ENCODE results near the gene SAMD4A. TPM values are rescaled to one million over a fixed set of nuclear protein-coding genes. Genes with fewer than 3 reads are reported as not detected.

SAMD4A gene
- total RNA-seq, 1 experiment from 2014 or later = 9.6 TPM

GRCh38 chr14:54529811-54530210 lies 37.1 kb upstream of the SAMD4A start:
- no peak overlapping the region for H3K27ac ChIP-seq (ENCODE audit: insufficient read length, low read depth, low read length)
- no peak overlapping the region for H3K23ac ChIP-seq (ENCODE audit: insufficient read length, low read depth, low read length)
- no peak overlapping the region for H3K4me2 ChIP-seq (ENCODE audit: insufficient read depth, insufficient read length, low read length)
- no peak overlapping the region for H4K91ac ChIP-seq (ENCODE audit: insufficient read length, low read depth, low read length)
- WGBS (ENCODE audit: extremely low coverage, insufficient read length, low lambda C conversion rate) = no CpG with 5 or more reads among the region's 1 CpG
- no peaks in the 10 kb centered on the region for H3K27me3 ChIP-seq (ENCODE audit: insufficient read depth, low read length)
- Mint-ChIP-seq H3K4me3 (no peak overlapping the region), H3K4me1 (peaks cover 7 to 9% of the 10 kb centered on the region in 2 experiments), H3K9me3 (no peaks in the 10 kb centered on the region), H3K27ac (no peak overlapping the region; a peak in 1 of 7 replicates), H3K36me3 (ENCODE audit: insufficient read depth in 1 of 3, low read depth in 3 of 3) (peaks cover 0 to 12% (median 4%) of the 10 kb centered on the region in 3 experiments; a peak in 5 of 7 replicates), H3K27me3 (ENCODE audit: low read depth) (no peaks in the 10 kb centered on the region)
- H4K8ac ChIP-seq (replicated peaks; ENCODE audit: insufficient read length, low read depth, low read length) = no peak overlapping the region
- TF ChIP-seq CTCF (conservative IDR thresholded peaks at IDR 0.05) = no peak
- H3K23me2 ChIP-seq (ENCODE audit: insufficient read length, low read depth, low read length, poor library complexity, severe bottlenecking) = no peaks in the 10 kb centered on the region
- no peak overlapping the region for H3K4ac ChIP-seq (ENCODE audit: low read depth, low read length)
- H3K14ac ChIP-seq (ENCODE audit: insufficient read depth, low read length) = no peak overlapping the region
- no peak overlapping the region for H2BK20ac ChIP-seq (ENCODE audit: low read depth, low read length, poor library complexity, severe bottlenecking)
- H3K9ac ChIP-seq (ENCODE audit: extremely low read depth, insufficient read length, low read length) = no peak overlapping the region
- H3K18ac ChIP-seq (ENCODE audit: insufficient read length, low read depth, low read length) = no peak overlapping the region
- no peak overlapping the region for H2AK5ac ChIP-seq (ENCODE audit: insufficient read length, low read length)
- no peaks in the 10 kb centered on the region for H3K9me3 ChIP-seq (ENCODE audit: control insufficient read depth, low read depth, low read length)
- no peak overlapping the region for H2BK12ac ChIP-seq (ENCODE audit: insufficient read length, low read depth, low read length)
- H2AFZ ChIP-seq (ENCODE audit: low read length) = no peak overlapping the region
- no peak for DNase-seq
- H3K4me1 ChIP-seq (ENCODE audit: insufficient read depth, low read length) = no peaks in the 10 kb centered on the region; the same call in 1 of the 2 replicates
- no peak overlapping the region for H3K56ac ChIP-seq (ENCODE audit: insufficient read length, low read depth, low read length)
- no peak overlapping the region for H2BK15ac ChIP-seq (ENCODE audit: low read depth, low read length)
- no peak overlapping the region for H2BK5ac ChIP-seq (ENCODE audit: insufficient read length, low read length)
- H3K79me2 ChIP-seq (ENCODE audit: insufficient read depth, low read length) = no peaks in the 10 kb centered on the region
- no peaks in the 10 kb centered on the region for H3K79me1 ChIP-seq (ENCODE audit: insufficient read depth, low read depth, low read length, poor library complexity, severe bottlenecking)
- H4K5ac ChIP-seq (ENCODE audit: insufficient read length, low read depth, low read length) = no peak overlapping the region
- H3T11ph ChIP-seq (ENCODE audit: low read length) = no peak overlapping the region
- no peak overlapping the region for H2BK120ac ChIP-seq (ENCODE audit: low read depth, low read length, poor library complexity, severe bottlenecking)
- H4K20me1 ChIP-seq (ENCODE audit: control insufficient read depth, insufficient read depth, insufficient read length) = no peaks in the 10 kb centered on the region
